ENCODE measurements around the gene TPX2. TPM values are rescaled to one million over a fixed set of nuclear protein-coding genes. Genes with fewer than 3 reads are reported as not detected.
"Not testable (repeated sequence)": the region's sequence is repeated elsewhere in the genome, so short reads cannot be mapped to it uniquely, and the experiment has no call there.

The TPX2 gene
- total RNA-seq, 1 donor from 2014 or later = 79.9 TPM

DNA sequence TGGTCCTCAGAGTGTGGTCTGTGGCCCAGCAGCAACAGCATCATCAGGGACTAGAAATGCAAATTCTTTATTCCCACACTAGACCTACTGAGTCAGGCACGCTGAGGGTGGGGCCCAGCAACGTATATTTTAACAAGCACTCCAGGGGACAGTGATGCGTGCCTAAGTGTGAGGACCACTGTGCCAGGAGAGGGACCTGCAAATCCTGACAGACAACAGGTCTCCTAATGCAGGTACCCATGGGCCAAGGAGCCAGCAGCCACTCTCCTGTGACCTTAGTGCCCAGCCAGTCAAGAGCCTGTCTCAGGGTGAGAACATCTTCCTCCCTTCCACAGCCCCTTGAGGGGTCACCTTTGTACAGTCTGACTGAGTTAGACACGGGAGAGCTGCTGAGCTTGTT, 72.1 kb downstream of the TPX2 start:
- intact Hi-C loops (cut with micrococcal nuclease) = no loop called here

DNA sequence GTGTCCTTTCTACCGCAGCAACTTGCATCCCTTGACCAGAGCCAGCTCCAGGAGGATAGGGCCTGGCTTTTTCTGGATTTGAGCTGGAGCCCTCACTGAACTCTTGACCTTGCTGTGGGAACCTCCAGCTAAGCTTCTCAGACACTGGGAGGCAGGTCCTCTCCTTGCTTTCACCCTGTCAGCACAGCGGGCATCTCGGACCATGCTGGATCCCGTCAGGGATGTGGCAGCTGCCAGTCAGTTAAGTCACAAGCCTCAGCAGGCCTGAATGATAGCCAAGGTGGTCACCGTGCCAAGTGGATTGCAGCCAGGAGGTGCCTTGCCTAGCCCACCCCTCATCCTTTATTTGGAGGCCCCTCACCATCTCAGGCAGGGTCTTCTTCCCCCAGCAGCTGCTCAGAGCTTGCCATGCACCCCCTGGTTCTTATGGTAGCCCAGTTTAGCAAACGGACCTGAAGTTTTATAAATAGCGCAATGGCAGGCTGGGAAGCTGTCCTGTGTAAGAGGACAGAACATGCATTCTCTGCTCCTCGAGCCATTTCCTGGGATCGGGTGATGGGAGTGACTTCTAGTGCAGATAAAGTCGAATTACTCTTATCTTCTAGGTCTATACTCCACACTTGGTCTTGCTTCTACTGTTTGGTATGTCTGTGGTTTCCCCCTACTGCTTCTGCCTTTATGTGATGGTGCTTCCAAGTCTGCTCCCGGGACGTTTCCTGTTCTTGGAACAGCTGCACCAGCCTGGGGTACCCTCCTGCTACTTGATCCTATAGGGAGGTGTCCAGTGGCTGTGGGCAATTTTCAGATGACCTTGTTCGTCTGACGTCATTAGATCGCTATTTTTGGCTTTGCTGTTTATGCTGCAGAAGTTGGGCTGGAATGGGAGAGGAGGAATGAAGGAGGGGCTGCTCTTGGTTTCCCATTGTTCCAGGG, 73.0 kb downstream of the TPX2 start:
- intact Hi-C loops (cut with micrococcal nuclease) = no loop called here

DNA sequence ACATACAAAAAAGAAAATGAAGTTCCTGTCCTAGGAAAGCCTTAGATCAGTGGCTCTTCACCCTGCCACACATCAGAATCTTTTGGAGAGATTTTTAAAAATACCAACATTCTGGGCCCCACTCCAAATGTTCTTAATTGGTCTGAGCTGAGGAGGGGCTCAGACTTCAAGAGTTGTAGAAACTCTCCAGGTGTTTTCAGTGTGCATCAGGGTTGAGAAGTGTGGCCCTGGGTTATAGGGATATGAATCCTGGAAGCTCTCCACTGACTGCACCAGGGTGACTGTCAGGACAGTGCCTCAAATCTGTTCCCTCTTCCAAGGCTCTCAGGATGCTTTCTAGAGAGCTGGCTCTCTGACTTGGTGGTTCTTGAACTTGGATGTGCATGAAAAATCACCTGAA, 74.5 kb downstream of the TPX2 start:
- intact Hi-C loops (cut with micrococcal nuclease) = no loop called here

DNA sequence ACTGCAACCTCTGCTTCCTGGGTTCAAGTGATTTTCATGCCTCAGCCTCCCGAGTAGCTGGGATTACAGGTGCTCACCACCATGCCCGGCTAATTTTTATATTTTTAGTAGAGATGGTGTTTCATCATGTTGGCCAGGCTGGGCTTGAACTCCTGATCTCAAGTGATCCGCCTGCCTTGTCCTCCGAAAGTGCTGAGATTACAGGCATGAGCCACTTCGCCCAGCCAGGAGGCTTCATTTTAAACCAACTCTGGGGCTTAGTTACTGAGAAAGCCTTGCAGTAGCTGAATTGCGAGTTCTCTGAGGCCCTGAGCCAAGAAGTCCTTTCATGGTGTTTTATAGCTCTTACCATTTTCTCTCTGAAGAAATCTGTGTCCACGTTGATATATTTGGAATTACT, 75.1 kb downstream of the TPX2 start:
- intact Hi-C loops (cut with micrococcal nuclease) = not testable (repeated sequence)

DNA sequence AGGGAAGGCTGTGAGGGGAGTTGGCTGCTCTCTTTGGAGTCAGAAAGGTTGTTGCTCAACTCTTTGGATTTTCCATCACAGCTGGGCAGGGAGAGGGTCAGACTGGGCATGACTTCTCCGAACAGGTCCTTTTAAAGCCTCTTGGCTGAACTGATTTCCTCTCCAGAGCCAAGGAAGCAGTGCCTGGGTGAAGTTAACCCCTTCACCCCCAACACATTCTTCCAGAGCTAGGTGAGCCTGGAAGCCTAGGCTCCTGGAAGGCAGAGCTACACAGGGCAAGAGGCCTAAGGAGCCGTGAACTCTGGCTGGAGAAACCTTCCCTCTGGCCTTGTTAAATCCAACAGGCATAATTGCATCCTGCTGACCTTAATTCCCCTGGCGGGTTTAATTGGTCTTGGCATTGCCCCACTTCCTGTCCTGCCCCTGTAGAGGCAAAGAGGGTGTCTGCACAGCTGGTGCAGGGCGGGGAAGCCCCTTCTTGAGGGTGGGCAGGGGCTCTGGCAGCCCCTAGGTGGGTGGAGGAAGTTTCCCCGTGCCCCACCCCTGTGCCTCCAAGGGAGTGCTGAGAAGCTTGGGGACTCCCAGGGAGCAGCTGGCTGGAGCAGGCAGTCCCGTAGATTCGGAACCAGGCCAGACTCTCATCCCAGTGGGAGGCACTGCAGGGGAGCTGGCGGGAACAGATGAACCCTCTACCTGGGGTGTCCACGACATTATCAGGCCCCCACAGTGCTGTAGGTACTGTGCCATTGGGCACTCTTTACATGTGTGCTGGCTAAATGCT, 76.5 kb downstream of the TPX2 start:
- intact Hi-C loops (cut with micrococcal nuclease) = no loop called here

DNA sequence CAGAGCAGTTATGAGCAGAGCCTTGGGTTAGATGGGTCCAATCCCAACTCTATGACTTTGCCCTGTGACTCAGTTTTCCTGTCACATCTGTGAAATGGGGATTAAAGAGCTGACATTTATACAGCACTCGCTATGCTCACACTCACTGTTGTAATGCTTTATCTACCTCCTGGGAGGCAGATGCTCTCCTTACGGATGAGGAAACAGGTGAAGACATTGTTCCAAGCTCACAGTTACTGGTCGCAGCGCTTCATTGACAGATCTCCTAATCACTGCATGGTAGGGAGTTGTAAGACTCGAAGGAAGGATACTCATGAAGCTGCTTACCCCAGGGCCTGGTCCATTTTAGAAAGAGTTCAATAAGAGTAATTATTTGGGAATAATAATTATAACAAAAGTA, 77.1 kb downstream of the TPX2 start:
- intact Hi-C loops (cut with micrococcal nuclease) = no loop called here

DNA sequence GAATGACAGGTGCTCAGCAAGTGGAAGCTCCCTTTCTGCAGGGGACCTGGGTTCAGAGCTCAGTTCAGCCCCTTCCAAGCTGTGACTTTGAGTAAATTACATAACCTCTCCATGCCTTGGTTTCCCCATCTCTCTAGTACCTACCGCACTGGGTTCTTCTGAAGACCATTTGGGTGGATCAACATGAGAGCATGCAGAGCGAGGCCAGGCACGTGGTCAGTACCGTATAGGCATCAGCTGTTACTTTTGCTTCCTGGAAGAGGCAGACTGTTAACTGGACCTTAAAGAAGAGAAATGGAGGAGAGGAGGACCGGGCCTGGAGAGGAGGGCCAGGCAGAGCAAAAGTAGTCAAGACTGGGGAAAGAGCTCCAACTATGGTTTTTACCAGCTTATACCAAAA, 78.4 kb downstream of the TPX2 start:
- intact Hi-C loops (cut with micrococcal nuclease) = no loop called here

DNA sequence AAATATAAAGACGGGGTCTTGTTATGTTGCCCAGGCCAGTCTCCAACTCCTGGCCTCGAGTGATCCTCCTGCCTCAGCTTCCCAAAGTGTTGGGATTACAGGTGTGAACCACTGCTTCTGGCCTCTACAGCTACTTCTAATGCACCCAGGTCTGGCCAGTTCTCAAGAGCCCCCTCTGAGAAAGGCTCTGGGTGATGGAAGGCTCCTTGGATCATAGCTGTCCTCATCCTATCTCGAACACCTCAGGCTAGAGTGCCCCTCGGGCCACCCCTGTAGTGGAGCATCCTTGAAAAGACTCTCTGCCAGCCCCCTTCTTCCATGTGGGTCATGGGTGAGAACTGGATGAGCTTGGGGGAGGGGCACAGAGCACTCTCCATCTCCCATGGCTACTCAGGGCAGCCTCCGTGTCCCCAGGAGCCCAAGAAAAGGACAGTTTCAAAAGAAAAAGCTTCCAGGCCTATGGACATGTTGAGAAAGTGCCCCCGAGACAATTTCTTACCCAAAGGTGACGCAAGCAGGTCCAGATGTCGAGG, 79.4 kb downstream of the TPX2 start:
- intact Hi-C loops (cut with micrococcal nuclease) = no loop called here

DNA sequence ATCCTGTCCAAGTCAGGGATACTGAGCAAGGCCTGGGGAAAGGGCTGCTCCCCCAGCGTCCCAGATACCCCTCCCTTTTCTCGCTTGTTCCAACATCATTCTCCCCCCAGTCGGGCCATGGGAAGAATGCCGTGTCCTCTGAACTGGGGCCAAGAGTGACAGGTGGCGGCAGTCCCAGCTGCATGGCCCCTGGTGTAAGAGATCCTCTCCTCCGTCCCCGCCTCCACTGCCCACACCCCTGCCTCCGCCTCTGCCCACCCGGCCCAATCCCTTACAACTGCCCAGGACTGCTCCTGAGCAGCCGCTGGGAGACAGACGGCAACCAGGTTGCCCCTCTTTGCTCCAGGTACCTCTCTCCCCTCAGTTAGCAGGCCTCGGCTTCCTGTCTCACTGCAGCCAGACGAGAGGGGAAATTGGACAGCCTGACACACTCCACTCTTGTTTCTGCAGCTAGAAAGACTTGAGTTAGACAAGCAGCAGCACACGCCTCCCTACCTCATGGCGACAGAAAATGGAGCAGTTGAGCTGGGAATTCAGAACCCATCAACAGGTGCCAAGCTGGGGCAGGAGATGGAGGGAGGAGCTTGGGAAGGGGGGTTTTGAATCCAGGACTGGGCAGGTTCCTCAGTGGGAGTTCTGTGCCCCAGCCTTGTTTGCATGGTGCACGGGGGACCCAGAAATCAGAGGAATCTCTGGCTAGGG, 80.1 kb downstream of the TPX2 start, which contains the start of gene MYLK2:
MYLK2 (plus strand) TSS at position 274 of the 702 bp plus-strand sequence; CDS start at position 499, 225 bp downstream.
- intact Hi-C loops (cut with micrococcal nuclease) = no loop called here

DNA sequence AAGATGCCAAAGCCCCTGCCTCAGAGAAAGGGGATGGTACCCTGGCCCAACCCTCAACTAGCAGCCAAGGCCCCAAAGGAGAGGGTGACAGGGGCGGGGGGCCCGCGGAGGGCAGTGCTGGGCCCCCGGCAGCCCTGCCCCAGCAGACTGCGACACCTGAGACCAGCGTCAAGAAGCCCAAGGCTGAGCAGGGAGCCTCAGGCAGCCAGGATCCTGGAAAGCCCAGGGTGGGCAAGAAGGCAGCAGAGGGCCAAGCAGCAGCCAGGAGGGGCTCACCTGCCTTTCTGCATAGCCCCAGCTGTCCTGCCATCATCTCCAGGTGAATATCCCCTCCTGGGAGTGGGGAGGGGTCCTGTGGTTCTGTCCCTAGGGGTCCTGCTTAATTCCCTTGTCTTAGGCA, 81.1 kb downstream of the TPX2 start:
- intact Hi-C loops (cut with micrococcal nuclease) = no loop called here

DNA sequence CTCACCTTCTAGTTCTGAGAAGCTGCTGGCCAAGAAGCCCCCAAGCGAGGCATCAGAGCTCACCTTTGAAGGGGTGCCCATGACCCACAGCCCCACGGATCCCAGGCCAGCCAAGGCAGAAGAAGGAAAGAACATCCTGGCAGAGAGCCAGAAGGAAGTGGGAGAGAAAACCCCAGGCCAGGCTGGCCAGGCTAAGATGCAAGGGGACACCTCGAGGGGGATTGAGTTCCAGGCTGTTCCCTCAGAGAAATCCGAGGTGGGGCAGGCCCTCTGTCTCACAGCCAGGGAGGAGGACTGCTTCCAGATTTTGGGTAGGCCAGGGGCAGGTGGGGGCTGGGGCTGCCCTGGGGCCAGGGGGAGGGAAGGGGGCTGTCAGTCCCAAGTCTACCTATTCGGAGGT, 82.3 kb downstream of the TPX2 start:
- intact Hi-C loops (cut with micrococcal nuclease) = no loop called here

DNA sequence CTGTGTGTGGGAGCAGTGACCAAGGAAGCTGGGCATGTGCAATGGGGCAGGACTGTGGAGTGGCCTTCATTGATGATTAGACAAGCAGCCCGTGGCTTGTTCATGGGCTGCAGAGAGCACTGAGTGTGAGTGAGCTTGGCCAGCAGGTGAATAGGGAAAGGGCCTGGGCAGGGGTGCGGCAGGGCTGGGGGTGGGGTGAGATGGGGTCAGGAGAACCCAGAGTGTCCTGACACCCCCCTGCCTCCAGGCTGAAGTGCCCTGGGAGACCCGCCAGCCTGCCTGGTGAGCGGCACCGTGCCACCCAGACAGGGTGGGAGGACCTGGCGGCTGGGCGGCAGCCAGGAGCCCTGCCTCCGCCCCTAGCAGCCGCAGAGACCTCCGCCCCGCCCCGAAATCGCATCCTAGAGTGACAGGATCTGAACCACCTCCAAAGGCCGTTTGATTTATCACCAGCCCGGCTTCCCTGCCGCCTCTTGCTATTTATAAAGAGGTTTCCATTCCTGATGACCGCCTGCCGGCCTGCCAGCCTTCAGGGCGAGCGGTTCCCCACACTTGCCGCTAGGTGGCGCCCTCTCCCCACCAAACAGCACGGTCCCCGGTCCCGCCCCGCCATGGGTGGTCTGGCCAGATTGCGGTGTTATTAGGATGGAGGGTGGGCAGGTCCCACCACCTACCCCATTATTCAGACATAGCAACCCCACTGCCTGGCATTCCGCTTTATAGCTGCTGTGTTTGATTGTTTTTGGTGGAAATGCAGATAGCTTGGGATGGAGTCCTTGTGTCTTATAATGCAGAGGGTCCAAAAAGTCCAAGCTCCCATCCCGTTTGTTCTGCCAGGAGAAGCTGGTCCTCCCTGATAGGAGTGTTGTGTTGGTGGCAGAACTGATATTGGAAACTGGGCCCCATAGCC, 83.6 kb downstream of the TPX2 start:
- intact Hi-C loops (cut with micrococcal nuclease) = loop anchor here (1.0 to 2.0 kb wide), 5 partner anchors 24 to 830 kb away; partner anchors contain the start of gene PDRG1

DNA sequence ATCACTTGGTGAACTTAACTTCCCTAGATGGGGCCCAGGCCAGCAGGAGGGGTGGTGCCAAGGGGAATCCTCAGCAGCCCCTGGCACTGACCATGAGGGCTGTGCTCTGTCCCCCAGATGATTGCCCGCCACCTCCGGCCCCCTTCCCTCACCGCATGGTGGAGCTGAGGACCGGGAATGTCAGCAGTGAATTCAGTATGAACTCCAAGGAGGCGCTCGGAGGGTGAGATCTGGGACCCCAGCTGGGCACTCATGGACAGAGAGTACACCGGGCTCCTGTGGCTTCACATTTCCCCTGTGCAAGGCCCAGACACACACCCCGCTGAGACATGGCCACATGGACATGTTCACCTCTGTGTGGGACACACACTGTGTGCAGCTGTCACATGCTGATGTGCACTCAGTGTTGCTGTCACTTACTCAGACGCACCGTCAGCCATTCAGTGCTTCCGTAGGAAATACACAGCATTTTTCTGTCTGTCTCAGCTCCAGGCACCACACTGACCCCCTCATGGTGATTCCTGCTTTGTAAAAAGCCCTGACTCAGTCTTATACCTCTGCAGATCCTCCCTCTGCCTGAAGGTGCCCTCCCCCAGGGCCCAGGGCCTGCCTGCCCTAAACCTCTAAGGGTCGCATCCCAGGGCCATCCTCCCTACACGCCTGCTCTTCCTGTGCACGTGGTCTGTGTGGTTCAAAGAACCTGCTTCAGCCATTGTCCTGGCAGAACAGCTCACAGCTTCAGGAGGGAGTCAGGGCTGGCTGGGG, 84.5 kb downstream of the TPX2 start:
- intact Hi-C loops (cut with micrococcal nuclease) = loop anchor here (1.0 to 2.0 kb wide), 3 partner anchors 23 to 829 kb away; no protein-coding TSS in a partner anchor

DNA sequence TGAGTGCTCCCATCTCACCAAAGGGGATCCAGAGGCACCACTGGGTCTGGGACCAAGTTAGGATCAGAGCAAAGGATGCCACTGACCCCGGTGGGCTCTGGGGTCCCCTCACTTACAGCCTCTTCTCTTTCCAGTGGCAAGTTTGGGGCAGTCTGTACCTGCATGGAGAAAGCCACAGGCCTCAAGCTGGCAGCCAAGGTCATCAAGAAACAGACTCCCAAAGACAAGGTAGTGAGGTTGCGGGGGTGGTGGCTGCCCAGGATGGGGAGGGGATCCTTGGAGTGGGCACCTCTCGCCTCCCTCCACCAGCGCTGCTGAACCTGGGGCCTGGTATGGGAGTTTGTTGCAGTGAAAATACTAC, 85.0 kb downstream of the TPX2 start:
- intact Hi-C loops (cut with micrococcal nuclease) = no loop called here

DNA sequence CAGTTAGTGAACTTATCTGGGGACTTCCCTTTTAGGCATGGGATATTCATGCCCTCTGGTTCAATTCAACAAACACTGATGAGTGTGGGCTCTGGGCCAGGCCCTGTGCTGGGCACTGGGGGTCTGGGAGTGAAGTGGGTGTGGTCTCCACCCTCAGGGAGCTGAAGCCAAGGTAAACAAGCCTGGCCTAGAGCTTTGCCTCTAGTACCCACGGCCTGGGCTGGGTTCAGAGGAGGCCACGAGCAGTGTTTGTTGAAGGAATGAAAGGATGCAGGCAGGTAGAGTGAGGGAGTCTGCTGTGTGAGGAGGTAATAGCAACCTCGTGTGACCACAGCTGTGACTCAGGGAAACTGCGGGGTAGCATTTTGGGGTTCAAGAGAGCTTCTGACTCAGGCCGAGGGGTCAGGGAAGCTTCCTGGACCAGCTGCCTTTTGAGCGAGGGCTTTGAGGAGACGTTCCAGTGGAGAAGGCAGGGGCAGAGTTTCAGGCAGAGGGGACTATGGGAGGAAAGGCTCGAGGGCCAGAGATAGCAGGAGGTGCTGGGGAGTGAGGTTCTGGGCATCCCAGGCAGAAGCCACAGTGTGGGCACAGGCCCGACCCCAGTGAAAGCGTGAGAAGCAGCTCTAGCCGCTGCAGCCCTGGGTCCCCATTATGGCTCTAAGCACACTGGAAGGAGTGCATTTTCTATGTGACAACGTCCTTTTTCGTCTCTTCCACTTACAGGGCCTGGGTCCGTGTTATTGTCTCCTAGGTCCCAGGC, 85.6 kb downstream of the TPX2 start:
- intact Hi-C loops (cut with micrococcal nuclease) = no loop called here

DNA sequence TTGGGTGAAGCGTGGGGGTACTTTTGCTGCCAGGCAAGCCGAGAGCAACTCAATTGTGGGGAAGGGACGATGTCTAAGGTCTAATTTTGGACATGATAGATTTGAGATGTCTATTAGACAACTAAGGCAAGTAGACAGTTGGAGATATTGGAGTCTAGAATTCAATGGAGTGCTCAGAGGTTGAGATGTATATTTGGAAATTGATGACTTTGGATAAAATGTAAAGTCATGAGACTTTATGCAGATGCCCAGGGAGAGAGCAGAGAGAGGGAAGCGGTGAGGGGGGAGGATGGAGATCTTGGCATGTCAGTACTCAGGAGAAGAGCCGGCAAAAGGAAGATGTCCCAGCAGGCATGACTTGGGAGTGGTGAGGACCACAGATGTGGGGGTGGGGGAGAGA, 87.0 kb downstream of the TPX2 start:
- intact Hi-C loops (cut with micrococcal nuclease) = no loop called here

DNA sequence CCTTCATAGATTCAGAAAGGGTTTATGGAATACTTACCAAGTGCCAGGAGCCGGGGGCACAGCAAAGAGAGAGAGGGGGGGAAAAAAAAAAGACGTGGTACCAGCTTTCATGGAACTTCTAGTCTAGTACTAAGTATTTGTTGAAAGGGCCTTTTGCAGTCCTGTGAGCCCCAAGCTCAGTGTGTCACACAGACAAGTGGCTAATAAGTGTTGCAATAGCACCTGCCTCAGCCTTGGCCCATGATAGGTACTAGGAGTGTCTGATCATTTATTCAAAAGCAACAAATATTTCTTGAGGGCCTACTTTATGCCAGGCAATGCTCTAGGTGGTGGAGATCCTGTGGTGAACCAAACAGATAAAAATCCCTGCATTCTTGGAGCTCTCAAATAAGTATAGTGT, 88.0 kb downstream of the TPX2 start:
- intact Hi-C loops (cut with micrococcal nuclease) = no loop called here

DNA sequence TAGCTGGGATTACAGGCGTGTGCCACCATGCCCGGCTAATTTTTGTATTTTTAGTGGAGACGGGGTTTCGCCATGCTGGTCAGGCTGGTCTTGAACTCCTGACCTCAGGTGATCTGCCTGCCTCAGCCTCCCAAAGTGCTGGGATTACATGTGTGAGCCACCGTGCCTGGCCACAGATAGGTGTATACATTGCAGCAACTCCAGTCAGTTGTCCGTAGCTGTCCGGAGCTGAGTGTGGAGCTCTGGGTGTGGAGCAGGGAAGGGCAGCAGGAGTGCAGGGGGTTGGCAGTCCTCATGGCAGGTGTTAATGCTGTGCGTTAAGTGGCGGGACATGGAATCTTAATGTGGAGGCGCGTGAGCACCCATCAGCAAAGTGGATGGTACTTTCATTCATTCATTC, 88.9 kb downstream of the TPX2 start:
- intact Hi-C loops (cut with micrococcal nuclease) = not testable (repeated sequence)

DNA sequence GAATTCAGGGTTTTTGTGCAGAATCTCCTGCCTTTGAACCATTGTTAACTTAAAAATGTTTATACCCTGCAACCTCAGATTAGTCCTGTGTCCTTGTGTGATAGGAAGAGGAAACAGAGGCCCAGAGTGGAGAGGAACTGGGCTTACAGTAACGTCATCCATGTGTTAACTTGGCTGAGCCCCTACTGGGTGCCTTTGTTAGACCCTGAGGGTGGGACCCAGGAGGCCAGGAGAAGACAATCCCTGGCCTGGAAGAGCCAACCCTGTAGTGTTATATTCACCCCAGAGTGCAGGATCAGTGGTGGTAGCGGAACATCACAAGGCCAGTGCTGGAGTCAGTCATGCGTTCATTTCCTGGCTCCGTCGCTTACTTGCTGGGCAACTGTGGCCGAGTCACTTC, 90.6 kb downstream of the TPX2 start:
- intact Hi-C loops (cut with micrococcal nuclease) = no loop called here

Data from T-helper 1 cell treated with Interleukin-12 subunit alpha and Interleukin-12 subunit beta and Interleukin-4 antibody, amounts not matched to agents 30 ng/mL and 1 ng/mL, for 36 hours (primary cell).